ENCODE measurements around the gene PPIL1.
"Not testable (repeated sequence)": the region's sequence is repeated elsewhere in the genome, so short reads cannot be mapped to it uniquely, and the experiment has no call there.

The PPIL1 gene

DNA sequence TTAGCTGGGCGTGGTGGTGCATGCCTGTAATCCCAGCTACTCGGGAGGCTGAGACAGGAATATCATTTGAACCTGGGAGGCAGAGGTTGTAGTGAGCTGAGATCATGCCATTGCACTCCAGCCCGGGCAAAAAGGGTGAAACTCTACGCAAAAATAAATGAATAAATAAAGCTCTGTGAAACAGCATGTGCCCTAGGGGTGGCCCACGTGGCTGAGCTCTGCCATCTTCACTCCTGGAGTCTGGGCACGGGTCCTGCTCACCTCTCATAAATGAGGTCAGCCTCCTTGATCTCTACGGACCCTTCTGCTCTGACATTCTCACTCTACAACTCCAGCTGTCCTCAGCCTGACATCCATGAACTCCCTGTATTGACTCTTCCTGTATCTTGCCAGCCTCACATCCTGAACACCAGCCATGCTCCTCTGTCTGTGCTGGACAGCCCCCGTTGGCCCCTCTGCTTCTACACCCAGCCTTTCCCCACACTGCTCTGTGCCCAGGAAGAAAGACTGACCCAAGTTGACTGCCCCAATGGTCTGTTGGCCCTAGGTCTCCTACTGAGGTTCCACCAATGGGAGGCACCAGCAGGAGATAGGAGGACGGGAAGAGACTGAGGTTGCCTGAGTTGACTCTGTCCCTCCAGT, 57.3 kb downstream of the PPIL1 start:
- no peak for DNase-seq

GRCh38 chr6:36815962-36816735, 58.5 kb downstream of the PPIL1 start:
- DNase-seq = no peak

- no peak for DNase-seq
Measured at GRCh38 chr6:36814249-36814648, 60.4 kb downstream of the PPIL1 start.

DNA sequence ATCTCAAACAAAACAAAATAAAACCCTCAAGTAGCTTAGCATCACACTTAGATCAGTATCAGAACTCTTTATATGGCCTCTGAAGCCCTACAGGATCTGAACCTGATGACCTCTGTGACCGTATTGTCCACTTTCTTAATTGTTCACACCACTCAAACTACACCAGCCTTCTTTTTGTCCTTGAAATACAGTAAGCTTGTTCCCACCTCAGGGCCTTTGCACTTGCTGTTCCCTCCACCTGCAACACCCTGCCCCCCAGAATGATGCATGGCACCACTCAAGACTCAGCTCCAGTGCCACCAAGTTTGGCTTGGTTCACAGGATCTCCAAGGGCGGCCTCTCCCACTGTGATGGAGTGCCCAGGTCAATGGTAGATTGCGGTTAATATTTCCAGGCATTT, 61.1 kb downstream of the PPIL1 start:
- no peak for DNase-seq

DNA sequence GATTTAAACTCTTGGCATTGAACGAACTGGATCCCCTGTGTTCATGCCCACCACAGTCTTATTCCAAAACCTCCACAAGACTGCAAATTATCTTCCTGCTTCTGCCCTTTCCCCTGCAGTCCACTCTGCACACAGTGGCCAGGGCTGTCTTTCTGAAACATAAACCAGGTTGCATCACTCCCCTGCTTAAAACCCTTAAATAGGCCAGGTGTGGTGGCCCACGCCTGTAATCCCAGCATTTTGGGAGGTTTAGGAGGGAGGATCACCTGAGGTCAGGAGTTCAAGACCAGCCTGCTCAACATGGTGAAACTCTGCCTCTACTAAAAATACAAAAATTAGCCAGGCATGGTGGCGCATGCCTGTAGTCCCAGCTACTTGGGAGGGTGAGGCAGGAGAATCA, 61.6 kb downstream of the PPIL1 start:
- not testable (repeated sequence) for DNase-seq

DNA sequence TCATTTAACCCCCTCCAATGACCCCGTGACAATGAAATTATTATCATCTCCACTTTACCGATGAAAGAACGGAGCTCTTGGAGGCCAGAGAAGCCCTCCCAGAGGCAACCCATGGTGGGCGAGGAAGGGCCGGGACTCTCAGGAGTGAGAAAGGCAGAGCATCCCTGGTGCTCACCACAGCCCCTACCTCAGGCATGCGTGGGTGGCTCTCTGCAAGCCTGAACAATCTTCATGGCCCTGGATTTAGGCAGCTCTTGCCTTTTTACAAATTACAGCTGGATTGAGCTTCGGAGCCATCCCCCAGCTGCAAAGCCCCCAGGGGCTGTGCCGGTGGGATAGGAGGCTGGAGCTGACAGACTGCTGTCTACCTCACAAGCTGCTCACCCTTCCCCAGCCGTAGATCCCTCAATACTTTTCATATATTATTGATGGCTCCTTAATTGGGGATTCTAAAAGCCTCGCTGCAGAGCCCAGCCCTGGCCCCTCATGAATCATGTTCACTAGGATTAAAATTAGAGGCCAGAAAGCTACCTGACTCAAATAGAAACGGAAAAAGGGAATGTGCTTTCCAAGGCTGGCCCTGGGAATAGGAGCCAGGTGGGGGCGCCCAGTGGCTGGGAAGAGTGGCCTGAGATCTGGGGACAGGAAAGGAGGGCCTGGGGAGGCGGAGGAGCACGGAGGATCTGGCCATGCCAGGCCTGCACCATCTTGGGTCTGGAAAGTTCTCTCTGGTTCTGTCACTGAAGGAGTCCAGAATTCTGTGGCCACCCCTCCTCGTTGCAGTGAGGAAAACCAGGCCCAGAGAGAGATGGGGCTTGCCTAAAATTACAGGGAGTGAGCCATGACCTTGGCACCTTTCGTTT, 64.4 kb downstream of the PPIL1 start:
- peak in 2 of 56 donors; percentile 11 to 19 for DNase-seq

DNA sequence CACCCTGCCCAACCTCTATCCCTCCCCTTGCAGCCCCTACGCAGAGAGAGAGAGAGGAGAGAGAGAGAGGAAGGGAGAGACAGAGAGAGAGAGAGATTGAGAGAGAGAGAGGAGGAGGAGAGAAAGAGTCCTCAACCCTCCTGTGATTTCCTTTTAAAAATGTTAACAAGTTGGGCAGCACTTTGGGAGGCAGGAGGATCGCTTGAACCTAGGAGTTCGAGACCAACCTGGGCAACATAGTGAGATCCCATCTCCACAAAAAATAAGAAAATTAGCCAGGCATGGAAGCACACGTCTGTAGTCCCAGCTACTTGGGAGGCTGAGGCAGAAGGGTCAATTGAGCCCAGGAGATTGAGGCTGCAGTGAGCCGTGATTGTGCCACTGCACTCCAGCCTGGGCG, 65.4 kb downstream of the PPIL1 start:
- DNase-seq = no peak

GRCh38 chr6:36808634-36809033, 66.0 kb downstream of the PPIL1 start:
- no peak for DNase-seq

GRCh38 chr6:36807750-36808149, 66.9 kb downstream of the PPIL1 start:
- no peak for DNase-seq

GRCh38 chr6:36807143-36807542, 67.5 kb downstream of the PPIL1 start:
- DNase-seq = no peak

- DNase-seq = no peak
Measured at GRCh38 chr6:36805917-36806316, 68.7 kb downstream of the PPIL1 start.

DNA sequence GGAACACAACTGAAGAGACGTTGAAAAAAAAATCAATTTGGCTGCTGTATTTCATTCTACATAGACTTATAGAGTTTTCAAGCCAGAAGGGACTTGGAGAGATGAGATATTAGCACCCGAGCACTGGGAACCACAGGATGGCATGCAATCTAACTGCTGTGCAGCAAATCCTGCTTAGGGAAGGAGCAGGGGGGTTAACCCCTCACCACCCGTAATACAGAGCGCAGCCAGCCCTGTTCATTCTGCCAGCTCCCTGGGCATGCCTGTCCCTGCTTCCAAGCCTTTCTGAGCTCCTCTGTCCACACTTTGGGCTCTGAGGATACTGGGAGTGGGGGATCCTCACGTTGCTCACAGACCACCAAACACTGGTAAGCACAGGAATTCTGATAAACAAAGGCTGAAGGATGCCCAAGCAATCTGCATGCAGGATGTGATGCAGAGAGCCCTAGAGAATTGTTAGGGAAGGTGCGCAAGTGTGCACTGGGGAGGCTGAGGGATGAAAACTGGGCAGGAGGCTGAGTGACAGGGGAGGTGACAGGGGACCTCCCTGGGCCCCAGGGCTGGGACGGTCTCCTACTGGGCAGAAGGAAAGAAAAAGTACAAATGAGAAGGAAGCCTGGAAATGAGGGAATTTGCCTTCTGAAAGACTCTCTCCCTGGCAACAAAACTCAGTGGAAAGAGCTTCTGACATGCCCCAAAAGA, 69.4 kb downstream of the PPIL1 start:
- no peak for DNase-seq
